B cell (primary cell): Measurements from ENCODE around the gene DHX15.

Experiments used
- CTCF ChIP-seq: fragments of 200-600 bp; IDR thresholded peaks from one replicate; pipeline ENCODE4 v1.8.0; 2022; ENCODE audit warnings: antibody characterized with exemption, mild to moderate bottlenecking
- EZH2 ChIP-seq: IDR thresholded peaks from 2 replicates; pipeline ENCODE4 v1.6.1; 2012; ENCODE audit warnings: borderline replicate concordance, low read depth, mild to moderate bottlenecking, moderate library complexity, low read length; ENCODE audit not compliant: insufficient read depth, poor library complexity, severe bottlenecking

- no peak for TF ChIP-seq EZH2
- no peak for TF ChIP-seq CTCF
Observed at GRCh38 chr4:24560868-24561368, 23.4 kb downstream of the DHX15 start.
